Superior temporal gyrus (tissue), 1 donor: ENCODE results near the gene MBTD1.
"Not testable (repeated sequence)": the region's sequence is repeated elsewhere in the genome, so short reads cannot be mapped to it uniquely, and the experiment has no call there.

Source experiments
- DNase-seq: peaks from one replicate; pipeline ENCODE4 v3.0.0-alpha.2; 2016; ENCODE audit errors: extremely low spot score

Gene MBTD1

GRCh38 chr17:51259564-51260236 is at the start of gene MBTD1:
MBTD1 (minus strand) TSS chr17:51260049; CDS start chr17:51225161, 34,888 bp downstream.
- peak; percentile 99 for DNase-seq

- no peak for DNase-seq
Measured at GRCh38 chr17:51305182-51305581, 45.3 kb upstream of the MBTD1 start.

- DNase-seq: no peak
Measured at GRCh38 chr17:51299859-51300258, 40.0 kb upstream of the MBTD1 start.

GRCh38 chr17:51298508-51299371 is 38.9 kb upstream of the MBTD1 start:
- peak; percentile 87 for DNase-seq

GRCh38 chr17:51294338-51294737 is 34.5 kb upstream of the MBTD1 start:
- DNase-seq: not testable (repeated sequence)

- DNase-seq: no peak
Measured at GRCh38 chr17:51289696-51290111, 29.9 kb upstream of the MBTD1 start.

- no peak for DNase-seq
Measured at GRCh38 chr17:51287412-51287811, 27.6 kb upstream of the MBTD1 start.

GRCh38 chr17:51279183-51279582 is 19.3 kb upstream of the MBTD1 start:
- no peak for DNase-seq

GRCh38 chr17:51275381-51275780 is 15.5 kb upstream of the MBTD1 start:
- DNase-seq: no peak

GRCh38 chr17:51272812-51273211 is 13.0 kb upstream of the MBTD1 start:
- DNase-seq: no peak

- no peak for DNase-seq
Measured at GRCh38 chr17:51270636-51271035, 10.8 kb upstream of the MBTD1 start.

- DNase-seq: no peak
Measured at GRCh38 chr17:51269991-51270390, 10.1 kb upstream of the MBTD1 start.

- DNase-seq: not testable (repeated sequence)
Measured at GRCh38 chr17:51264466-51264865, 4.6 kb upstream of the MBTD1 start.

GRCh38 chr17:51263006-51263405 is 3.2 kb upstream of the MBTD1 start:
- no peak for DNase-seq

- peak; percentile 26 for DNase-seq
Measured at GRCh38 chr17:51261024-51261963, 1.4 kb upstream of the MBTD1 start.

GRCh38 chr17:51260237-51261023 is 581 bp upstream of the MBTD1 start, which contains the start of gene UTP18:
UTP18 (plus strand) TSS chr17:51260546; CDS start chr17:51260585, 39 bp downstream.
- DNase-seq: peak; percentile 96

- no peak for DNase-seq
Measured at GRCh38 chr17:51258756-51259563, 889 bp downstream of the MBTD1 start.

- DNase-seq: no peak
Measured at GRCh38 chr17:51257150-51258081, 2.4 kb downstream of the MBTD1 start.

GRCh38 chr17:51256101-51256500 is 3.7 kb downstream of the MBTD1 start:
- DNase-seq: no peak
